ENCODE data around the gene TRNP1. TPM values are rescaled to one million over a fixed set of nuclear protein-coding genes. Genes with fewer than 3 reads are reported as not detected.

The TRNP1 gene
- total RNA-seq, 4 donors from 2014 or later: 14.9 to 29.4 (median 20.2) TPM

GRCh38 chr1:26957306-26957705 lies 36.2 kb upstream of the TRNP1 start:
- intact Hi-C loops (cut with DNase I; ENCODE audit: low total_unique reads): no loop called here

GRCh38 chr1:26959270-26959669 lies 34.2 kb upstream of the TRNP1 start:
- intact Hi-C loops (cut with DNase I; ENCODE audit: low total_unique reads): no loop called here
- TF ChIP-seq CTCF (IDR thresholded peaks at IDR 0.05) (no peak), POLR2A (IDR thresholded peaks at IDR 0.05) (no peak)
- H3K4me3 ChIP-seq (ENCODE audit: low read depth, poor library complexity, severe bottlenecking): peak overlapping the region; percentile 47
- WGBS, 2 donors: 16 to 21% methylated on average over 13 of the region's 13 CpGs
- DNase-seq (ENCODE audit: low spot score in 2 of 2): no peak

More at GRCh38 chr1:26957306-26957705, 36.2 kb upstream of the TRNP1 start:
- no peak for DNase-seq (ENCODE audit: low spot score in 2 of 2)
- H3K4me3 ChIP-seq (ENCODE audit: low read depth, poor library complexity, severe bottlenecking): no peak overlapping the region
- 77 to 92% methylated on average over 3 of the region's 3 CpGs for WGBS, 2 donors
- TF ChIP-seq CTCF (IDR thresholded peaks at IDR 0.05) (no peak), POLR2A (IDR thresholded peaks at IDR 0.05) (no peak)

- DNase-seq (ENCODE audit: low spot score in 2 of 2): peak; percentile 46 to 89
- TF ChIP-seq POLR2A (IDR thresholded peaks at IDR 0.05) (no peak), CTCF (IDR thresholded peaks at IDR 0.05) (no peak)
- H3K4me3 ChIP-seq (ENCODE audit: low read depth, poor library complexity, severe bottlenecking): peak within 1 kb of the TSS; percentile 47
- 0 to 1% methylated on average over 45 to 75 of the region's 86 CpGs for WGBS, 2 donors
- intact Hi-C loops (cut with DNase I; ENCODE audit: low total_unique reads): loop anchor here (10.0 kb wide), 1 partner anchor 135 kb away; no protein-coding TSS in a partner anchor
Observed at GRCh38 chr1:26959722-26960624, 33.5 kb upstream of the TRNP1 start, which contains the start of gene KDF1. KDF1 (minus strand) TSS chr1:26960468; CDS start chr1:26952380, 8,088 bp downstream.

DNA sequence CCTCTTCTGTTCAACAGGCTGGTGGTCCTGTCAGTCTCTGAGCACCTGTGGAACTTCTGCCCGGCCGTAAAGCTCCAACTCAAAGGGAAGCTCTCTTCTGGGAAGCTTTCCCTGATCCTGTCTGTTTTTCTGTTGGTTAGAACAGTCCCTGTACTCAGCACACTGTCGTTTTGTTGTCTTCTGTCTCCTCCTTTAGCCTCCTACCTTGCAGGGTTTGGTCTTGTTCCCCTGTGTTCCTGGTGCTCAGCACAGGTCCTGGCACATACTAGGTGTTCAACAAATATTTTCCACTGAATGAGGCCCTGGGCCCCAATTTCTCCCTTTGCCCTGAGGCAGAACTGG lies 32.9 kb upstream of the TRNP1 start:
- intact Hi-C loops (cut with DNase I; ENCODE audit: low total_unique reads): loop anchor here (10.0 kb wide), 1 partner anchor 134 kb away; no protein-coding TSS in a partner anchor
- TF ChIP-seq POLR2A (IDR thresholded peaks at IDR 0.05) (no peak), CTCF (IDR thresholded peaks at IDR 0.05) (no peak)
- WGBS, 2 donors: 8 to 13% methylated on average over 3 of the region's 3 CpGs
- no peak overlapping the region for H3K4me3 ChIP-seq (ENCODE audit: low read depth, poor library complexity, severe bottlenecking)
- DNase-seq (ENCODE audit: low spot score in 2 of 2): no peak

DNA sequence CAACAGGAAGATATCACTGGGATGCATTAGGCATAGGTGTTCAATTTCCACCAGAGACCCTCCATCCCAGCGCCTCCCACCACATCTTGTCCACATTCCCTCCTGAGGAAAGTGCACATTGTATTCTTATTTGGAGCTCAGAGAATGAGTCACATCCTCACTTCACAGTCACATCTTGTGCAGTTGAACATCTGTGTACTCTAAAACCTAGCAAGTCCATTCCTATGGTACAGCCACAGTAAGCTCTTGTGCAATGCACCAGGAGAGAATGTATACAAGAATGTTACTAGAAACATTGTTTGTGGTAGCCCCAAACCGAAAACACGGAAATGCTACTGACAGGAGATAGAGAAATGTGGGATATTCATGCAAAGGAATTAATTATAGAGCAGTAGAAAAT lies 31.7 kb upstream of the TRNP1 start:
- DNase-seq (ENCODE audit: low spot score in 2 of 2): no peak
- TF ChIP-seq CTCF (IDR thresholded peaks at IDR 0.05) (no peak), POLR2A (IDR thresholded peaks at IDR 0.05) (no peak)
- intact Hi-C loops (cut with DNase I; ENCODE audit: low total_unique reads): loop anchor here (10.0 kb wide), 1 partner anchor 133 kb away; no protein-coding TSS in a partner anchor
- no peak overlapping the region for H3K4me3 ChIP-seq (ENCODE audit: low read depth, poor library complexity, severe bottlenecking)
- WGBS, 2 donors: 41 to 50% methylated on average over 3 of the region's 3 CpGs

Data from lower leg skin (tissue), 4 donors.